Astrocyte of the hippocampus (primary cell): ENCODE data around the gene PEBP1.

Source experiments
- DNase-seq: peaks from one replicate; pipeline ENCODE4 v3.0.0; 2011; ENCODE audit warnings: low read depth, low spot score

The PEBP1 gene

GRCh38 chr12:118135788-118136558 is at the start of gene PEBP1:
Gene PEBP1 (plus strand): TSS chr12:118136124. CDS start chr12:118136210, 86 bp downstream.
- peak; percentile 97 for DNase-seq

GRCh38 chr12:118089782-118090181 is 46.1 kb upstream of the PEBP1 start:
- no peak for DNase-seq

- no peak for DNase-seq
Measured at GRCh38 chr12:118094039-118094438, 41.9 kb upstream of the PEBP1 start.

GRCh38 chr12:118098401-118098800 is 37.5 kb upstream of the PEBP1 start:
- DNase-seq, result no peak

GRCh38 chr12:118098911-118099671 is 36.8 kb upstream of the PEBP1 start:
- no peak for DNase-seq

GRCh38 chr12:118101051-118101450 is 34.9 kb upstream of the PEBP1 start:
- no peak for DNase-seq

GRCh38 chr12:118102070-118102469 is 33.9 kb upstream of the PEBP1 start:
- DNase-seq, result no peak

GRCh38 chr12:118102609-118103008 is 33.3 kb upstream of the PEBP1 start:
- DNase-seq, result no peak

- DNase-seq, result no peak
Measured at GRCh38 chr12:118103201-118103600, 32.7 kb upstream of the PEBP1 start.

- DNase-seq, result peak; percentile 85
Measured at GRCh38 chr12:118103601-118104382, 32.1 kb upstream of the PEBP1 start, which contains the start of gene VSIG10. Gene VSIG10 (minus strand): TSS chr12:118104011. CDS start chr12:118103671, 340 bp downstream.

- no peak for DNase-seq
Measured at GRCh38 chr12:118107011-118107410, 28.9 kb upstream of the PEBP1 start.

GRCh38 chr12:118107694-118108093 is 28.2 kb upstream of the PEBP1 start:
- no peak for DNase-seq

GRCh38 chr12:118109088-118109487 is 26.8 kb upstream of the PEBP1 start:
- DNase-seq, result no peak

GRCh38 chr12:118119449-118119879 is 16.5 kb upstream of the PEBP1 start:
- DNase-seq, result no peak

- peak; percentile 80 for DNase-seq
Measured at GRCh38 chr12:118120579-118121363, 15.2 kb upstream of the PEBP1 start.

- DNase-seq, result no peak
Measured at GRCh38 chr12:118122264-118122663, 13.7 kb upstream of the PEBP1 start.

GRCh38 chr12:118124333-118124874 is 11.5 kb upstream of the PEBP1 start:
- no peak for DNase-seq

- no peak for DNase-seq
Measured at GRCh38 chr12:118125743-118126118, 10.2 kb upstream of the PEBP1 start.

GRCh38 chr12:118126119-118126757 is 9.7 kb upstream of the PEBP1 start:
- peak; percentile 58 for DNase-seq

GRCh38 chr12:118127867-118128266 is 8.1 kb upstream of the PEBP1 start:
- no peak for DNase-seq
